HL-60 (cell line): ENCODE measurements around the gene SMCO3.
A peak's percentile ranks its signal among the peaks of the same experiment; 100 is the strongest.

ENCODE experiments used
- DNase-seq, 2 experiments: peaks; one replicate each; pipeline ENCODE4 v3.0.0-alpha.2; 2010 to 2020; ENCODE audit warnings: low read depth in 1 of 2, low spot score in 1 of 2
- H3K27ac ChIP-seq: fragments of 250-450 bp; sonication (Bioruptor Pico); replicated peaks from 2 replicates; pipeline ENCODE4 v1.5.1; 2020; ENCODE audit warnings: mild to moderate bottlenecking, moderate library complexity
- H3K27me3 ChIP-seq: fragments of 250-450 bp; sonication (Bioruptor Pico); 2 replicates; pipeline ENCODE4 v1.5.1; 2021; ENCODE audit warnings: mild to moderate bottlenecking, moderate library complexity; ENCODE audit not compliant: insufficient read depth, poor library complexity, severe bottlenecking
- H3K4me3 ChIP-seq: replicated peaks from 2 replicates; pipeline ENCODE4 v1.5.1; 2011; ENCODE audit warnings: mild to moderate bottlenecking, control low read depth, low read length; ENCODE audit not compliant: insufficient read depth
- GABPA ChIP-seq: IDR thresholded peaks from 2 replicates; pipeline ENCODE4 v1.6.1; 2012; ENCODE audit warnings: low read depth
- POLR2AphosphoS5 ChIP-seq: IDR thresholded peaks from 2 replicates; pipeline ENCODE4 v1.6.1; 2012; ENCODE audit warnings: low read depth
- SPI1 ChIP-seq: IDR thresholded peaks from 2 replicates; pipeline ENCODE4 v1.6.1; 2012; ENCODE audit warnings: low read depth, mild to moderate bottlenecking, borderline replicate concordance
- TF ChIP-seq, protein P1 (sequence below): IDR thresholded peaks from one replicate; pipeline ENCODE4 v1.5.1; 2011; ENCODE audit warnings: low read length, control low read depth, inconsistent platforms; ENCODE audit not compliant: insufficient read depth
- TF ChIP-seq, protein P2 (sequence below): IDR thresholded peaks from 2 replicates; pipeline ENCODE4 v1.6.1; 2012; ENCODE audit warnings: low read depth; ENCODE audit not compliant: insufficient replicate concordance

SMCO3 gene

DNA sequence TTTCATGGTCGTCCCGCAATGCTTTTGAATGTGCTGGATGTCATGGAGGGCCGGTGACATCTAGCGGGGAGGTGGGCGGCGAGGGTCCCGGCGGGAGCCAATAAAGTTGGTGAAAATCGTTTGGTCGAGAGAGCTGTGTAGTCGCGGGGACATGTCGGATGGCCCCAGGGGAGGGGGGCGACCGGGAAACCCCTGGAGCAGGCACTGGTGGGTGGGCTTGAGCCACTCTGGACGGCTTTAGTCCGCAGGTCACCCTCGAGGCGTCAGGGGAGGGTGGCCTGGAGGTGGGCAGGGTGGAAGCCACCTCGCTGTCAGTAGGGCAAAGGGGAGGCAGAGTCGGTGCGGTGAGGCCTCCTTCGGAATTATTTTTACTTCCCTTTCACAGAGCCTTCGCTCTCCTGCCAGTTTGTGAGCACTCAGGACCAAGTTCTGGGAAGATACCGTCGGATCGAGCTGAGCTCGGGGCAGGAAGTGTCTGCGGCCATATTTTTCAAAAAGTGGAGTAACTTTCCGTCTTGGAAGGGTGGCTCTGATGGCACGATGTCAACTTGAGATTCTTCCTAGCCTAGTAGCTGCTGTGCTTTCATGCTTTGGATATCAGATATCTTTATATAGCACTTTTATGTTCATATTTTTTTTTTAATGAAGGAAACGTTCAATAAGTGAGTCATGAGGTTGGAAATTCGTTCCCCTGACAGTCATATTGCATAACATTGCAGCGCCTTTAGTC lies 38.9 kb downstream of the SMCO3 start:
- TF ChIP-seq SPI1 (no peak), POLR2AphosphoS5 (no peak), GABPA (no peak)
- TF ChIP-seq, protein P1, sequence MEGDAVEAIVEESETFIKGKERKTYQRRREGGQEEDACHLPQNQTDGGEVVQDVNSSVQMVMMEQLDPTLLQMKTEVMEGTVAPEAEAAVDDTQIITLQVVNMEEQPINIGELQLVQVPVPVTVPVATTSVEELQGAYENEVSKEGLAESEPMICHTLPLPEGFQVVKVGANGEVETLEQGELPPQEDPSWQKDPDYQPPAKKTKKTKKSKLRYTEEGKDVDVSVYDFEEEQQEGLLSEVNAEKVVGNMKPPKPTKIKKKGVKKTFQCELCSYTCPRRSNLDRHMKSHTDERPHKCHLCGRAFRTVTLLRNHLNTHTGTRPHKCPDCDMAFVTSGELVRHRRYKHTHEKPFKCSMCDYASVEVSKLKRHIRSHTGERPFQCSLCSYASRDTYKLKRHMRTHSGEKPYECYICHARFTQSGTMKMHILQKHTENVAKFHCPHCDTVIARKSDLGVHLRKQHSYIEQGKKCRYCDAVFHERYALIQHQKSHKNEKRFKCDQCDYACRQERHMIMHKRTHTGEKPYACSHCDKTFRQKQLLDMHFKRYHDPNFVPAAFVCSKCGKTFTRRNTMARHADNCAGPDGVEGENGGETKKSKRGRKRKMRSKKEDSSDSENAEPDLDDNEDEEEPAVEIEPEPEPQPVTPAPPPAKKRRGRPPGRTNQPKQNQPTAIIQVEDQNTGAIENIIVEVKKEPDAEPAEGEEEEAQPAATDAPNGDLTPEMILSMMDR, result no peak
- TF ChIP-seq, protein P2, sequence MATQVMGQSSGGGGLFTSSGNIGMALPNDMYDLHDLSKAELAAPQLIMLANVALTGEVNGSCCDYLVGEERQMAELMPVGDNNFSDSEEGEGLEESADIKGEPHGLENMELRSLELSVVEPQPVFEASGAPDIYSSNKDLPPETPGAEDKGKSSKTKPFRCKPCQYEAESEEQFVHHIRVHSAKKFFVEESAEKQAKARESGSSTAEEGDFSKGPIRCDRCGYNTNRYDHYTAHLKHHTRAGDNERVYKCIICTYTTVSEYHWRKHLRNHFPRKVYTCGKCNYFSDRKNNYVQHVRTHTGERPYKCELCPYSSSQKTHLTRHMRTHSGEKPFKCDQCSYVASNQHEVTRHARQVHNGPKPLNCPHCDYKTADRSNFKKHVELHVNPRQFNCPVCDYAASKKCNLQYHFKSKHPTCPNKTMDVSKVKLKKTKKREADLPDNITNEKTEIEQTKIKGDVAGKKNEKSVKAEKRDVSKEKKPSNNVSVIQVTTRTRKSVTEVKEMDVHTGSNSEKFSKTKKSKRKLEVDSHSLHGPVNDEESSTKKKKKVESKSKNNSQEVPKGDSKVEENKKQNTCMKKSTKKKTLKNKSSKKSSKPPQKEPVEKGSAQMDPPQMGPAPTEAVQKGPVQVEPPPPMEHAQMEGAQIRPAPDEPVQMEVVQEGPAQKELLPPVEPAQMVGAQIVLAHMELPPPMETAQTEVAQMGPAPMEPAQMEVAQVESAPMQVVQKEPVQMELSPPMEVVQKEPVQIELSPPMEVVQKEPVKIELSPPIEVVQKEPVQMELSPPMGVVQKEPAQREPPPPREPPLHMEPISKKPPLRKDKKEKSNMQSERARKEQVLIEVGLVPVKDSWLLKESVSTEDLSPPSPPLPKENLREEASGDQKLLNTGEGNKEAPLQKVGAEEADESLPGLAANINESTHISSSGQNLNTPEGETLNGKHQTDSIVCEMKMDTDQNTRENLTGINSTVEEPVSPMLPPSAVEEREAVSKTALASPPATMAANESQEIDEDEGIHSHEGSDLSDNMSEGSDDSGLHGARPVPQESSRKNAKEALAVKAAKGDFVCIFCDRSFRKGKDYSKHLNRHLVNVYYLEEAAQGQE, result no peak
- no peaks in the 10 kb centered on the region for H3K27me3 ChIP-seq
- peak; percentile 18 to 42 for DNase-seq
- no peak overlapping the region; the same call in 1 of the 2 replicates for H3K4me3 ChIP-seq
- no peak overlapping the region; the same call in 1 of the 2 replicates for H3K27ac ChIP-seq

DNA sequence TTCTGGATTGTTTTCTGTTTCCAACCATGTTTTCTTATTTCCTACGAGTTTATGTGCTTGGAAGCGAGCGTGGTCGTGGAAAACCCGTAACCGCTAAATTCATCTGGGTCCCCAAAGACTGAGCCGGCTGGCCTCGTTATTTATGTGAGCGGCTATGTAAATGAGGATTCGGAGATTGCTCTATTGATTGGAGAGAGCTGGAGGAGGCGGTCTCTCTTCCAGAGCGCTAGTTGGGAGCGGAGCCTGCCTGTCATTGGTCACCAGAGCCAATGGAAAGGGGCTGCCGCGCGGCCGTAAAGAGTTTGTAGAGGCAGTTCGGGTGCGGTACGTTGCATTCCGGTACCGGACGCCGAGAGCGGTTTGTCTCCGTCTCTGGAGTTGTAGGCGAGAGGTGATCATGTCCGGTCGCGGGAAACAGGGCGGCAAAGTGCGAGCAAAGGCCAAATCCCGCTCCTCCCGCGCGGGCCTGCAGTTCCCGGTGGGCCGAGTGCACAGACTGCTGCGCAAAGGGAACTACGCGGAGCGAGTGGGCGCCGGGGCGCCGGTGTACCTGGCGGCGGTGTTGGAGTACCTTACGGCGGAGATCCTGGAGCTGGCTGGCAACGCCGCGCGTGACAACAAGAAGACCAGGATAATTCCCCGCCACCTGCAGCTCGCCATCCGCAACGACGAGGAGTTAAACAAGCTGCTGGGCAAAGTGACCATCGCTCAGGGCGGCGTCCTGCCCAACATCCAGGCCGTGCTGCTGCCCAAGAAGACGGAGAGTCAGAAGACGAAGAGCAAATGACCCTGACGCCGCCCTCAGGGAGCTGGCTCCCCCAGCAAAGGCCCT lies 39.7 kb downstream of the SMCO3 start:
- Histone ChIP-seq H3K4me3 (no peak overlapping the region; the same call in 1 of the 2 replicates), H3K27me3 (no peaks in the 10 kb centered on the region), H3K27ac (no peak overlapping the region)
- peak in 1 of 2 experiments; percentile 38 for DNase-seq
- TF ChIP-seq, protein P1, result no peak
- TF ChIP-seq SPI1 (no peak), GABPA (no peak), POLR2AphosphoS5 (no peak)
- TF ChIP-seq, protein P2, result no peak

DNA sequence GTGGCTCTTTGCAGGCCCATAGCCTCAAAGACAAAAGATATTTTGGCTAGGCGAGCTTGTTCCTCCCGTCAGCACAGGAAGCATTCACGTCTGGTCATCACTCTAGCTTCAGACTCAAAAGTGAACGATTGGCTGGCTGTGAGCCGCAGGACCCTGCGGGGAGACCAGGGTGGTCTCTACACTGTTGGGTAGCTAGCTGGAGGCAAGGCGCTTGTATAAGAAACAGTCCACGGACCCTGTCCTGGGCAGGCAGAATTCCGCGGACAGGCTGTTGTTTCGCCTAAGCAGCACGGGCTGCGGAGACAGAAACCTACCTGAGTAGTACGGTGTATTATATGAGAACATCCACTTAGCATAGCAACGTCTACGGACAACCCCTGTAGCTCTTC lies 40.3 kb downstream of the SMCO3 start:
- Histone ChIP-seq H3K27ac (no peak overlapping the region), H3K4me3 (no peak overlapping the region), H3K27me3 (no peaks in the 10 kb centered on the region)
- DNase-seq, result no peak
- no peak for TF ChIP-seq GABPA
- TF ChIP-seq, protein P1, result no peak
- TF ChIP-seq POLR2AphosphoS5, result no peak
- TF ChIP-seq, protein P2, result no peak
- TF ChIP-seq SPI1, result no peak
